Ascending aorta (tissue), 2 donors: ENCODE data around the gene DNASE1L2. TPM values are rescaled to one million over a fixed set of nuclear protein-coding genes. Genes with fewer than 3 reads are reported as not detected.

ENCODE experiments used
- DNase-seq, 2 donors: peaks; one replicate each; pipeline ENCODE4 v3.0.0-alpha.2; 2019; ENCODE audit warnings: low spot score in 2 of 2
- H3K27ac ChIP-seq, 2 donors: fragments of 200-600 bp; sonication (generic); one replicate each; pipeline ENCODE4 v1.5.1; 2016 to 2017; ENCODE audit warnings: mild to moderate bottlenecking in 1 of 2
- H3K27me3 ChIP-seq: fragments of 200-600 bp; sonication (generic); one replicate; pipeline ENCODE4 v1.5.1; 2017
- H3K36me3 ChIP-seq, 2 donors: fragments of 200-600 bp; sonication (generic); one replicate each; pipeline ENCODE4 v1.5.1; 2016
- H3K4me1 ChIP-seq, 2 donors: fragments of 200-600 bp; sonication (generic); one replicate each; pipeline ENCODE4 v1.5.1; 2016 to 2017; ENCODE audit warnings: mild to moderate bottlenecking in 1 of 2
- H3K4me3 ChIP-seq, 2 donors: fragments of 200-600 bp; sonication (generic); one replicate each; pipeline ENCODE4 v1.5.1; 2016 to 2017; ENCODE audit warnings: mild to moderate bottlenecking in 1 of 2
- H3K9me3 ChIP-seq, 2 donors: fragments of 200-600 bp; sonication (generic); one replicate each; pipeline ENCODE4 v1.5.1; 2016
- CTCF ChIP-seq, 3 experiments: fragments of 200-600 bp in 2 of 3; fragments of 450-650 bp in 1 of 3; sonication (generic) in 2 of 3; IDR thresholded peaks; one replicate each; pipeline ENCODE4 v1.5.1; 2016 to 2019; ENCODE audit warnings: antibody characterized with exemption in 3 of 3, mild to moderate bottlenecking in 1 of 3, moderate library complexity in 1 of 3
- intact Hi-C: fragments of 100-400 bp; cut with DNase I; formaldehyde crosslinking; loops from one replicate; pipeline ENCODE4 v1.15.1; 2023
- total RNA-seq: library from RNA; depleted of rRNA; stranded (reverse); fragments of >200 nt; gene quantifications from one replicate; pipeline ENCODE4 v1.1.0, GENCODE V29; 2016

Gene DNASE1L2
- total RNA-seq, 1 donor from 2014 or later: not detected

DNA sequence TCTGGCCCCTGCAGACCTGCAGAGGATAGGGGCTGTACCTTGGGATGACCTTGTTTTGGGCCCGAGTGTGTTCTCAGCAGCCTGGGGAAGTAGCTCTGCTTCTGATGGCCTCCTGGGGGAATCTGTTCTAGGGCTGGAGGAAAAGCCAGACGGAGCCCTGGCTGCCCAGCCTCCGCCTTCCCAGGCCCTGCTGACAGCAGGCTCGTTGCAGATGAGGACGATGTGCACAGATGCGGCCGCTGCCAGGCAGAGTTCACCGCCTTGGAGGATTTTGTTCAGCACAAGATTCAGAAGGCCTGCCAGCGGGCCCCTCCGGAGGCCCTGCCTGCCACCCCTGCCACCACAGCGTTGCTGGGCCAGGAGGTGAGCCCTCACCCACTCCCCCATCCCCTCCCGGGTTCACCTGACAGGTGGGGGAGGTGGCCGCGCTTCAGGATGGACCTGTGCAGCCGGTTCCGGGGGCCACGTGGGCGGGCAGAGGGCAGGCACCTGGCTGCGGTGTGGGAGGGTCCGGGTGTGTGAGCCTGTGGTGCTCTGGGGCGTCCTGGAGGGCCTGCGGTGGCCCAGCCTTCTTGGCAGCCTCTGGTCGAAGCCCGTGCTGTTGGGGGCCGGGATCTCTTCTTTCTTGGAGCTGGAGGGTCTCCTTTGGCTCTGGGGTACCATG, 8.0 kb upstream of the DNASE1L2 start:
- H3K36me3 ChIP-seq: peaks cover 55% of the 10 kb centered on the region in 2 donors
- intact Hi-C loops: no loop called here
- no peak overlapping the region for H3K4me3 ChIP-seq
- DNase-seq: no peak
- H3K4me1 ChIP-seq: peaks cover 4 to 13% of the 10 kb centered on the region in 2 donors
- no peaks in the 10 kb centered on the region for H3K9me3 ChIP-seq
- TF ChIP-seq CTCF (IDR thresholded peaks at IDR 0.05): no peak
- H3K27me3 ChIP-seq: no peaks in the 10 kb centered on the region
- H3K27ac ChIP-seq: no peak overlapping the region

- TF ChIP-seq CTCF (IDR thresholded peaks at IDR 0.05): no peak
- Histone ChIP-seq H3K27me3 (no peaks in the 10 kb centered on the region), H3K27ac (no peak overlapping the region), H3K36me3 (peaks cover 63% of the 10 kb centered on the region in 2 donors), H3K4me3 (no peak overlapping the region), H3K4me1 (peaks cover 4 to 11% of the 10 kb centered on the region in 2 donors), H3K9me3 (no peaks in the 10 kb centered on the region)
- no peak for DNase-seq
- intact Hi-C loops: no loop called here
These were observed 7.2 kb upstream of the DNASE1L2 start for GRCh38 chr16:2229091-2229490.

- Histone ChIP-seq H3K4me1 (peaks cover 0 to 5% of the 10 kb centered on the region in 2 donors), H3K27me3 (no peaks in the 10 kb centered on the region), H3K4me3 (no peak overlapping the region), H3K9me3 (no peaks in the 10 kb centered on the region), H3K36me3 (peaks cover 69 to 70% of the 10 kb centered on the region in 2 donors), H3K27ac (no peak overlapping the region)
- DNase-seq: no peak
- intact Hi-C loops: no loop called here
- TF ChIP-seq CTCF (IDR thresholded peaks at IDR 0.05): no peak
These were observed 6.5 kb upstream of the DNASE1L2 start for GRCh38 chr16:2229632-2230250.

DNA sequence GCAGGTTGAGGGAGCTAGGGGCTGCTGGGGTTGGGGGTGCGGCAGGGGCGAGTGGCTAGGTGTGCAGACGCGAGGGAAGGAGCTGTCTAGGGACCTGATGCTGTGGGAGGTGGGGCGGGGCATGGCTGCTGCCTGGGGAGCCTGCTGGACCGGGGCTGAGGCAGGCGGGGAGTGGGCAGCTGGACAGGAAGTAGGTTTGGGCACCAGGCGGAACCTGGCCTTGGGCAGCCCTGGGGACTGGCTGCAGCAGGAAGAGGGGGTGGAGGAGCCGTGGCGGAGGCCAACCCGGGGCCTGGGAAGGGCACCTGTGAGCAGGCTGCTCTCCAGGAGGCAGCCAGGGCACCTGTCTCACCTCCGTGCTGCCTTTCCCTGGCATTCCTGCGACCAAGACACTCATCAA, 5.9 kb upstream of the DNASE1L2 start:
- H3K27me3 ChIP-seq: no peaks in the 10 kb centered on the region
- H3K9me3 ChIP-seq: no peaks in the 10 kb centered on the region
- no peak for DNase-seq
- no peak for TF ChIP-seq CTCF (IDR thresholded peaks at IDR 0.05)
- H3K4me3 ChIP-seq: no peak overlapping the region
- no peak overlapping the region for H3K27ac ChIP-seq
- H3K36me3 ChIP-seq: peaks cover 76% of the 10 kb centered on the region in 2 donors
- intact Hi-C loops: no loop called here
- H3K4me1 ChIP-seq: no peaks in the 10 kb centered on the region

GRCh38 chr16:2231016-2231931, 5.0 kb upstream of the DNASE1L2 start:
- Histone ChIP-seq H3K4me1 (peaks cover 0 to under 1% of the 10 kb centered on the region in 2 donors), H3K27ac (no peak overlapping the region), H3K4me3 (no peak overlapping the region), H3K27me3 (no peaks in the 10 kb centered on the region), H3K9me3 (no peaks in the 10 kb centered on the region), H3K36me3 (peaks cover 82% of the 10 kb centered on the region in 2 donors)
- no peak for DNase-seq
- intact Hi-C loops: no loop called here
- no peak for TF ChIP-seq CTCF (IDR thresholded peaks at IDR 0.05)
